ENCODE data around the gene SOCS1. TPM values are rescaled to one million over a fixed set of nuclear protein-coding genes. Genes with fewer than 3 reads are reported as not detected.
"Not testable (repeated sequence)": the region's sequence is repeated elsewhere in the genome, so short reads cannot be mapped to it uniquely, and the experiment has no call there.

SOCS1 gene
- polyA plus RNA-seq, 1 experiment = 11.6 TPM

DNA sequence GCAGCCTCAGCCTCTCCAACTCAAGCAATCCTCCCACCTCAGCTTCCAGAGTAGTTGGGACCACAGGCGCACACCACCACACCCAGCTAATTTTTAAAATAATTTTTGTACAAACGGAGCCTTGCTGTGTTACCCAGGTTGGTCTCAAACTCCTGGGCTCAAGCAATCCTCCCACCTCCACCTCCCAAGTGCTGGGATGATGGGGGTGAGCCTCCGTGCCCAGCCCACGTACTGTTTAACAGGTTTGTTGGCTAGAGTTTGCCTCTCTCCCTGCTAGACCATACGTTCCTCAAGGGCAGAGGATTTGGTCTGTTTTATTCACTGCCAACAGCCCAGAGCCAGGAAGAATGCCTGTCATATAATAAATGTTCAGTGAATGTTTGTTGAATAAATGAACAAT, 26.6 kb downstream of the SOCS1 start:
- no peak overlapping the region for H3K27ac ChIP-seq (ENCODE audit: low read depth, low read length)
- no peak for DNase-seq (ENCODE audit: low read depth, low spot score)
- no peaks in the 10 kb centered on the region; the same call in 1 of the 2 replicates for H3K9me3 ChIP-seq (ENCODE audit: control insufficient read depth, insufficient read depth, low read length)
- TF ChIP-seq, protein P1, sequence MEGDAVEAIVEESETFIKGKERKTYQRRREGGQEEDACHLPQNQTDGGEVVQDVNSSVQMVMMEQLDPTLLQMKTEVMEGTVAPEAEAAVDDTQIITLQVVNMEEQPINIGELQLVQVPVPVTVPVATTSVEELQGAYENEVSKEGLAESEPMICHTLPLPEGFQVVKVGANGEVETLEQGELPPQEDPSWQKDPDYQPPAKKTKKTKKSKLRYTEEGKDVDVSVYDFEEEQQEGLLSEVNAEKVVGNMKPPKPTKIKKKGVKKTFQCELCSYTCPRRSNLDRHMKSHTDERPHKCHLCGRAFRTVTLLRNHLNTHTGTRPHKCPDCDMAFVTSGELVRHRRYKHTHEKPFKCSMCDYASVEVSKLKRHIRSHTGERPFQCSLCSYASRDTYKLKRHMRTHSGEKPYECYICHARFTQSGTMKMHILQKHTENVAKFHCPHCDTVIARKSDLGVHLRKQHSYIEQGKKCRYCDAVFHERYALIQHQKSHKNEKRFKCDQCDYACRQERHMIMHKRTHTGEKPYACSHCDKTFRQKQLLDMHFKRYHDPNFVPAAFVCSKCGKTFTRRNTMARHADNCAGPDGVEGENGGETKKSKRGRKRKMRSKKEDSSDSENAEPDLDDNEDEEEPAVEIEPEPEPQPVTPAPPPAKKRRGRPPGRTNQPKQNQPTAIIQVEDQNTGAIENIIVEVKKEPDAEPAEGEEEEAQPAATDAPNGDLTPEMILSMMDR (IDR thresholded peaks at IDR 0.05; ENCODE audit: low read depth, low read length) = no peak
- CTCF ChIA-PET = no interaction called here
- no peaks in the 10 kb centered on the region for H3K27me3 ChIP-seq (ENCODE audit: control insufficient read depth, insufficient read depth, low read length)
- POLR2A ChIA-PET = no interaction called here
- H3K4me3 ChIP-seq (ENCODE audit: low read depth, low read length) = no peak overlapping the region

DNA sequence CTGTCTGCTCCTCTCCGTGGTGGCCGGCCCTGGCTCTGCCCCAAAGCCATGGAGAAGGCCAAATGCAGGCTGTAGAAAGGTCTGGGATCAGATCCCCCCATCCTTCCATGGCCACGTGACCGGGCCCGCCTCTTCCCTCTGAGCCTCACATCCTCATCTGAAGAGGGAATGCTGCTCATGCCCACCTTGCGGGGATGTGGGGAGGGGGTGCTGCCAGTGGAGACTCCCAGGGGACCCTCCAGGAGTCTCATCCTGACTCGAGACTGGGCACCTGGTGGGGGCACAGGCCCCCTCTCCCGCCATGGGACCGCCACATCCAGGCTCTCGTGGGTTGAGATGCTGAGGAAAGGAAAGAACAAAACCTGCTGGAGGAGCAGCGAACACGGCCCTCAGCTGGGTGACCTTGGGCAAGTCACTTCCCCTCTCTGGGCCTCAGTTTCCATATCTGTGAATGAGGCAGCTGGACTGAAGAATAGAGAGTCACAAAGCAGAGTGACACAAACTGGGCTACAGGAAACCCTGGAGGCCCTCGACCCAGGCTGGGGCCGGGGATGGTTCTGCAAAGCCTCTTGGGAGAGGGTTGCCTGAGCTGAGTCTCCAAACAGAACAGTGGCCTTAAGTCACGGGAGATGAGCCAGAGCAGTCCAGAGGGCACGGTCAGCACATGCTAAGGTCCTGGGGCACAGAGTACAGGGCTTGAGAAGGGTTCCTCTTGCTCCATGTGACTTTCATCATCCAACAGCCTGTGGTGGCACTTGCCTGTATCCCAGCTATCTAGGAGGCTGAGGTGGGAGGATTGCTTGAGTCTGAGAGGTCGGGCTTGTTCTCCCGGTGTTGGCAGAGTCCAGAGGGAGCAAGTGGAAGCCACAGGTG, 30.1 kb downstream of the SOCS1 start:
- no peak for DNase-seq (ENCODE audit: low read depth, low spot score)
- no peaks in the 10 kb centered on the region; the same call in 1 of the 2 replicates for H3K9me3 ChIP-seq (ENCODE audit: control insufficient read depth, insufficient read depth, low read length)
- TF ChIP-seq, protein P1 (IDR thresholded peaks at IDR 0.05; ENCODE audit: low read depth, low read length) = no peak
- no peaks in the 10 kb centered on the region for H3K27me3 ChIP-seq (ENCODE audit: control insufficient read depth, insufficient read depth, low read length)
- H3K4me3 ChIP-seq (ENCODE audit: low read depth, low read length) = no peak overlapping the region
- ChIA-PET POLR2A (no interaction called here), CTCF (no interaction called here)
- H3K27ac ChIP-seq (ENCODE audit: low read depth, low read length) = no peak overlapping the region

DNA sequence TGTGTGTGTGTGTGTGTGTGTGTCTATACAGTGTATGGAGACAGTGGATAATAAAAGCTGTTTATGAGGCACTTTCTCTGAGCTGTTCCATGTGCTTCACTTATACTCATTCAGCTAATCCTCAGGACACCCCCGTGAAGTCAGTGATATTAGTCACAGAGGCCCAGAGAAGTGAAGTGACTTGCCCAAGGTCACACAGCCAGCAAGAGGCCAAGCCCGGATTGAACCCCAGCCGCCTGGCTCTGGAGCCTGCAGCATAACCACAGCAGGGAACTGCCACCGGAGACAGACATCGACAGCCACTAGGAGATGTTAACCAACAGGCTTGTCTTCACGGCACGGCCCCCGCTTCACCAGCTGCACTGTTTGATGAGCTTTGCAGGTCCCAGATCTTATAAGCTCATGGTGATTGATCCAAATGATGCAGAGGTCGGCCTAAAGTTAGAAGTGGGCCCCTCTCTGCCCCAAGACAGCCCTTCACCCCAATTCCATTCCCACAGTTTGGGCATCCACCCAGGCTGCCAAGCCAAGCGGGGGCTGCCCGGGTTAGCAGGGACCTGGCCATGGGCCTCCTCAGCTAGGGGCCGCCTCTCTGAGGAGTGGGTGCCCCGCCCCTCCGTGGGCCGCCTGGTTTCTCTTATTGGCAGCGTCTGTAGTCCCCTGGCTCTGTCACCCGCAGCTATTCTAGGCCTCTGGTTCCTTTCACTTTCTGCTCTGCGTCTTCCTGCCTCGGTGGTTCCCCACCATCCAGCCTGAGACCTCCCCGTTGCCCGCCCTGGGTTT, 30.9 kb downstream of the SOCS1 start:
- Histone ChIP-seq H3K27me3 (ENCODE audit: control insufficient read depth, insufficient read depth, low read length) (no peaks in the 10 kb centered on the region), H3K4me3 (ENCODE audit: low read depth, low read length) (no peak overlapping the region), H3K27ac (ENCODE audit: low read depth, low read length) (no peak overlapping the region), H3K9me3 (ENCODE audit: control insufficient read depth, insufficient read depth, low read length) (no peaks in the 10 kb centered on the region; the same call in 1 of the 2 replicates)
- TF ChIP-seq, protein P1 (IDR thresholded peaks at IDR 0.05; ENCODE audit: low read depth, low read length) = no peak
- ChIA-PET CTCF (no interaction called here), POLR2A (no interaction called here)
- no peak for DNase-seq (ENCODE audit: low read depth, low spot score)

DNA sequence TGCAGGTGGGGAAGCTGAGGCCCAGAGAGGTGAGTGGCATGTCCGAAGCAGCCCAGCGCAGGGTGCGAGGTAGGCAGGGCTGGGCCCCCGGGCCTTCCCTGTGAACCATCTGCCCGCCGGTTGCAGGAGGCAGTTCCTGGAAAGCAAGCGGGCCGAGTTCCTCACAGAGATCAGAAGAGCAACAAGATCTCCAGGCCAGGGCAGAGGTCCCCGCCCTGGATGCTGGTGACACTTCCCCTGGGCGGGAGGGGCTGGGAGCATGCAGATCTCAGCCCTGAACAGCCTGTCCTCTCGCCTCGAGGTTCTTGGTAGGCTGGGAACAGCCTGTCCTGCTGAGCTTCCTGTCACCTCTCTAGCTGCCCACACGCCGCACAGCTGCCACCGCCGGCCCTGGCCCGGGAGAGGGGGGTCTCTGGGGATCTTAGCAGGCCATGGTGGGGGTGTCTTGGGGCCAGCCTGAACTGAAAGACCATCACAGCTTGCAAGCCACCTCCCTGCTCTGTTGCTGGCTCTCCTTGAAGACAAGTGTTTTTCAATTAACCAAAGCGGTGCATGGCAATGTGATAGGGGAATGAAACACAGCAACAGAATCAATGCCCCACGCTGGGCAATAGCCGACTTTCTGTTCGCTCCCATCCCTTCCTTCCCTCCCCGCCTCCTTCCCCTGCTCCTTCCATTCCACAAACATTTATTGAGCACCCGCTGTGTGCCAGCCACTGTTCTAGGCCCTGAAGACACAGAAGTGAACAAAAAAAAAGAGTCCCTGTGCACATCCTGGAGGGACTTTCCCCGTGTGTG, 31.7 kb downstream of the SOCS1 start:
- TF ChIP-seq, protein P1 (IDR thresholded peaks at IDR 0.05; ENCODE audit: low read depth, low read length) = no peak
- no peak overlapping the region for H3K27ac ChIP-seq (ENCODE audit: low read depth, low read length)
- CTCF ChIA-PET = no interaction called here
- H3K4me3 ChIP-seq (ENCODE audit: low read depth, low read length) = no peak overlapping the region
- no peak for DNase-seq (ENCODE audit: low read depth, low spot score)
- H3K9me3 ChIP-seq (ENCODE audit: control insufficient read depth, insufficient read depth, low read length) = no peaks in the 10 kb centered on the region; the same call in none of the 2 replicates
- POLR2A ChIA-PET = no interaction called here
- no peaks in the 10 kb centered on the region for H3K27me3 ChIP-seq (ENCODE audit: control insufficient read depth, insufficient read depth, low read length)

DNA sequence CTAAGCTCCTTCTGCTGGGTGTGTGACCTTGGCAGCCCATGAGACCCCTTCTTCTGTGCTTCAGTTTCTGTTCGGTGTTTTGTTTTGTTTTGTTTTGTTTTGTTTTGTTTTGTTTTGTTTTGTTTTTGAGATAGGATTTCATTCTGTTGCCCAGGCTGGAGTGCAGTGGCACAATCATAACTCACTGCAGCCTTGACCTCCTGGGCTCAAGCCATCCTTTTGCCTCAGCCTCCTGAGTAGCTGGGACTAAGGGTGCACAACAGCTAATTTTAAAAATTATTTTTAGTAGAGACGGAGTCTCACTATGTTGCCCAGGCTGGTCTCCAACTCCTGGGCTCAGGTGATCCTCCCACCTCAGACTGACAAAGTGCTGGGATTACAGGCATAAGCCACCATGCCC, 35.5 kb downstream of the SOCS1 start:
- POLR2A ChIA-PET; CTCF ChIA-PET; H3K27me3 ChIP-seq (ENCODE audit: control insufficient read depth, insufficient read depth, low read length); H3K27ac ChIP-seq (ENCODE audit: low read depth, low read length); H3K4me3 ChIP-seq (ENCODE audit: low read depth, low read length); DNase-seq (ENCODE audit: low read depth, low spot score): not testable (repeated sequence)
- peaks cover 12% of the 10 kb centered on the region for H3K9me3 ChIP-seq (ENCODE audit: control insufficient read depth, insufficient read depth, low read length)

All from AG04450 (cell line).